ENCODE data around the gene UBN1. TPM values are rescaled to one million over a fixed set of nuclear protein-coding genes. Genes with fewer than 3 reads are reported as not detected.
A peak's percentile ranks its signal among the peaks of the same experiment; 100 is the strongest.

UBN1 gene
- total RNA-seq, 1 experiment from 2014 or later, result 33.3 TPM

- Mint-ChIP-seq H3K4me3 (ENCODE audit: unreplicated experiment) (peak overlapping the region; percentile 63), H3K27ac (ENCODE audit: low read depth, unreplicated experiment) (peak overlapping the region; percentile 87), H3K27me3 (ENCODE audit: insufficient read depth, unreplicated experiment) (no peaks in the 10 kb centered on the region), H3K9me3 (ENCODE audit: unreplicated experiment) (no peaks in the 10 kb centered on the region), H3K4me1 (ENCODE audit: insufficient read depth, unreplicated experiment) (peaks cover 44% of the 10 kb centered on the region), H3K36me3 (ENCODE audit: insufficient read depth, unreplicated experiment) (peaks cover 66% of the 10 kb centered on the region)
- TF ChIP-seq, protein P1, sequence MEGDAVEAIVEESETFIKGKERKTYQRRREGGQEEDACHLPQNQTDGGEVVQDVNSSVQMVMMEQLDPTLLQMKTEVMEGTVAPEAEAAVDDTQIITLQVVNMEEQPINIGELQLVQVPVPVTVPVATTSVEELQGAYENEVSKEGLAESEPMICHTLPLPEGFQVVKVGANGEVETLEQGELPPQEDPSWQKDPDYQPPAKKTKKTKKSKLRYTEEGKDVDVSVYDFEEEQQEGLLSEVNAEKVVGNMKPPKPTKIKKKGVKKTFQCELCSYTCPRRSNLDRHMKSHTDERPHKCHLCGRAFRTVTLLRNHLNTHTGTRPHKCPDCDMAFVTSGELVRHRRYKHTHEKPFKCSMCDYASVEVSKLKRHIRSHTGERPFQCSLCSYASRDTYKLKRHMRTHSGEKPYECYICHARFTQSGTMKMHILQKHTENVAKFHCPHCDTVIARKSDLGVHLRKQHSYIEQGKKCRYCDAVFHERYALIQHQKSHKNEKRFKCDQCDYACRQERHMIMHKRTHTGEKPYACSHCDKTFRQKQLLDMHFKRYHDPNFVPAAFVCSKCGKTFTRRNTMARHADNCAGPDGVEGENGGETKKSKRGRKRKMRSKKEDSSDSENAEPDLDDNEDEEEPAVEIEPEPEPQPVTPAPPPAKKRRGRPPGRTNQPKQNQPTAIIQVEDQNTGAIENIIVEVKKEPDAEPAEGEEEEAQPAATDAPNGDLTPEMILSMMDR (IDR thresholded peaks at IDR 0.05; ENCODE audit: unreplicated experiment), result no peak
- CTCF ChIA-PET, result interaction anchor here (0.6 to 2.5 kb wide), 2 partner anchors 11 to 73 kb away, joined by 3 to 9 read pairs; no protein-coding TSS in a partner anchor
- BruUV-seq (replicated peaks), result no TSS peak
- intact Hi-C loops (cut with micrococcal nuclease), result no loop called here
- DNase-seq (ENCODE audit: unreplicated experiment), result peak; percentile 54
- POLR2A ChIA-PET, result interaction anchor here (1.1 to 3.6 kb wide), 2 partner anchors 11 to 18 kb away, joined by 4 to 19 read pairs; no protein-coding TSS in a partner anchor
Measured at GRCh38 chr16:4924593-4925292, 77.5 kb downstream of the UBN1 start.

- POLR2A ChIA-PET, result interaction anchor here (1.1 to 3.6 kb wide), 2 partner anchors 10 to 18 kb away, joined by 4 to 19 read pairs; no protein-coding TSS in a partner anchor
- no TSS peak for BruUV-seq (replicated peaks)
- H3K27ac Mint-ChIP-seq (ENCODE audit: low read depth, unreplicated experiment), result peak overlapping the region; percentile 87
- no peak for DNase-seq (ENCODE audit: unreplicated experiment)
- H3K36me3 Mint-ChIP-seq (ENCODE audit: insufficient read depth, unreplicated experiment), result peaks cover 71% of the 10 kb centered on the region
- H3K27me3 Mint-ChIP-seq (ENCODE audit: insufficient read depth, unreplicated experiment), result no peaks in the 10 kb centered on the region
- CTCF ChIA-PET, result interaction anchor here (2.5 kb wide), 1 partner anchor 11 kb away, joined by 9 read pairs; no protein-coding TSS in a partner anchor
- H3K4me1 Mint-ChIP-seq (ENCODE audit: insufficient read depth, unreplicated experiment), result peaks cover 40% of the 10 kb centered on the region
- TF ChIP-seq, protein P1 (IDR thresholded peaks at IDR 0.05; ENCODE audit: unreplicated experiment), result no peak
- H3K4me3 Mint-ChIP-seq (ENCODE audit: unreplicated experiment), result peak overlapping the region; percentile 63
- intact Hi-C loops (cut with micrococcal nuclease), result no loop called here
- no peaks in the 10 kb centered on the region for H3K9me3 Mint-ChIP-seq (ENCODE audit: unreplicated experiment)
Measured at GRCh38 chr16:4925293-4925607, 78.0 kb downstream of the UBN1 start.

- Mint-ChIP-seq H3K27me3 (ENCODE audit: insufficient read depth, unreplicated experiment) (no peaks in the 10 kb centered on the region), H3K9me3 (ENCODE audit: unreplicated experiment) (no peaks in the 10 kb centered on the region), H3K36me3 (ENCODE audit: insufficient read depth, unreplicated experiment) (peaks cover 75% of the 10 kb centered on the region), H3K4me1 (ENCODE audit: insufficient read depth, unreplicated experiment) (peaks cover 38% of the 10 kb centered on the region), H3K4me3 (ENCODE audit: unreplicated experiment) (no peak overlapping the region), H3K27ac (ENCODE audit: low read depth, unreplicated experiment) (peak overlapping the region; percentile 87)
- CTCF ChIA-PET, result interaction anchor here (0.6 to 2.5 kb wide), 4 partner anchors 10 to 517 kb away, joined by 3 to 9 read pairs (median 6); no protein-coding TSS in a partner anchor
- DNase-seq (ENCODE audit: unreplicated experiment), result no peak
- POLR2A ChIA-PET, result interaction anchor here (1.1 to 3.6 kb wide), 3 partner anchors 10 to 78 kb away, joined by 3 to 19 read pairs (median 4); no protein-coding TSS in a partner anchor
- intact Hi-C loops (cut with micrococcal nuclease), result no loop called here
- no TSS peak for BruUV-seq (replicated peaks)
- TF ChIP-seq, protein P1 (IDR thresholded peaks at IDR 0.05; ENCODE audit: unreplicated experiment), result no peak
Measured at GRCh38 chr16:4925791-4926190, 78.5 kb downstream of the UBN1 start.

DNA sequence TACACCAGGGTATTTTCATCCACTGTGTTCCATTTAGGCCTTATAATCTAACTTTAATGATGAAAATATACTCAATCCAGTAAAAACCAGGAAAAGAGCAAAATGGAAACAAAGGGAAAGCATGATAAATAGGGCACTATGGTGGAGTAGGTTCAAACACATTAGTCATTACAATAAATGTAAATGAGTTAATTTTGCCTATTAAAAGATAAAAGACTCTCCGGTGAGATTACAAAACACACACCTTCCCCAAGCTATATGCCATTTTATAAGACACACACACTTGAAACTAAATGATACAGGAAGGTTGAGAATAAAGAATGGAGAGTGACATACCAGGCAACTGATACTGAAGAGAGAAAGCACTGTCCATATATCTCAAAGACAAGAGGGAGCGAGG is 79.6 kb downstream of the UBN1 start:
- ChIA-PET POLR2A (interaction anchor here (0.6 to 3.6 kb wide), 4 partner anchors 9 to 29 kb away, joined by 3 to 19 read pairs (median 4); no protein-coding TSS in a partner anchor), CTCF (interaction anchor here (2.4 to 2.5 kb wide), 2 partner anchors 9 to 29 kb away, joined by 8 to 9 read pairs; no protein-coding TSS in a partner anchor)
- no peak for DNase-seq (ENCODE audit: unreplicated experiment)
- intact Hi-C loops (cut with micrococcal nuclease), result no loop called here
- Mint-ChIP-seq H3K36me3 (ENCODE audit: insufficient read depth, unreplicated experiment) (peaks cover 78% of the 10 kb centered on the region), H3K27me3 (ENCODE audit: insufficient read depth, unreplicated experiment) (no peaks in the 10 kb centered on the region), H3K4me3 (ENCODE audit: unreplicated experiment) (no peak overlapping the region), H3K27ac (ENCODE audit: low read depth, unreplicated experiment) (no peak overlapping the region), H3K9me3 (ENCODE audit: unreplicated experiment) (no peaks in the 10 kb centered on the region), H3K4me1 (ENCODE audit: insufficient read depth, unreplicated experiment) (peaks cover 38% of the 10 kb centered on the region)
- TF ChIP-seq, protein P1 (IDR thresholded peaks at IDR 0.05; ENCODE audit: unreplicated experiment), result no peak
- no TSS peak for BruUV-seq (replicated peaks)

Data from MCF 10A (cell line).